Liver (tissue), 9 donors: Measurements from ENCODE around the gene FRMD4B. TPM values are rescaled to one million over a fixed set of nuclear protein-coding genes. Genes with fewer than 3 reads are reported as not detected.

Experiments
- DNase-seq: peaks from one replicate; pipeline ENCODE4 v3.0.0-alpha.2; 2017; ENCODE audit warnings: low spot score
- H3K27ac ChIP-seq, 2 donors: one replicate each; pipeline ENCODE4 v1.7.0; 2013; ENCODE audit warnings: inconsistent platforms in 2 of 2, low read length in 2 of 2, control low read depth in 1 of 2, low read depth in 1 of 2, mild to moderate bottlenecking in 1 of 2
- H3K27me3 ChIP-seq, 4 donors: one replicate each; pipeline versions ENCODE4 v1.6.1 to v1.7.0; 2013; ENCODE audit warnings: low read length in 3 of 4, inconsistent platforms in 1 of 4, mild to moderate bottlenecking in 1 of 4, moderate library complexity in 1 of 4; ENCODE audit not compliant: control insufficient read depth in 4 of 4, insufficient read depth in 4 of 4
- H3K36me3 ChIP-seq, 4 donors: one replicate each; pipeline versions ENCODE4 v1.6.1 to v1.7.0; 2013; ENCODE audit warnings: low read length in 3 of 4, mild to moderate bottlenecking in 3 of 4, low read depth in 1 of 4, moderate library complexity in 1 of 4; ENCODE audit not compliant: control insufficient read depth in 4 of 4, insufficient read depth in 3 of 4
- H3K4me1 ChIP-seq, 4 donors: one replicate each; pipeline versions ENCODE4 v1.6.1 to v1.7.0; 2013; ENCODE audit warnings: low read length in 3 of 4, mild to moderate bottlenecking in 3 of 4, moderate library complexity in 1 of 4; ENCODE audit not compliant: control insufficient read depth in 4 of 4, insufficient read depth in 4 of 4
- H3K4me3 ChIP-seq, 3 donors: one replicate each; pipeline versions ENCODE4 v1.6.1 to v1.7.0; 2013; ENCODE audit warnings: low read length in 3 of 3, control low read depth in 1 of 3, low read depth in 1 of 3, mild to moderate bottlenecking in 1 of 3
- H3K9ac ChIP-seq, 2 donors: one replicate each; pipeline ENCODE4 v1.7.0; 2013; ENCODE audit warnings: low read length in 2 of 2, mild to moderate bottlenecking in 2 of 2, moderate library complexity in 2 of 2, control low read depth in 1 of 2, low read depth in 1 of 2
- H3K9me3 ChIP-seq, 4 donors: one replicate each; pipeline versions ENCODE4 v1.6.1 to v1.7.0; 2013; ENCODE audit warnings: low read length in 3 of 4; ENCODE audit not compliant: control insufficient read depth in 4 of 4
- ATF3 ChIP-seq: IDR thresholded peaks from 2 replicates; pipeline ENCODE4 v1.6.1; 2016; ENCODE audit warnings: antibody characterized with exemption
- CTCF ChIP-seq: fragments of 150-350 bp; IDR thresholded peaks from 2 replicates; pipeline ENCODE4 v1.5.1; 2017; ENCODE audit warnings: improper control_type of control experiment, low read depth, low read length; ENCODE audit not compliant: missing input control
- EGR1 ChIP-seq, 2 donors: IDR thresholded peaks; 2 replicates each; pipeline ENCODE4 v1.6.1; 2016 to 2018; ENCODE audit warnings: antibody characterized with exemption in 2 of 2, low read depth in 2 of 2
- FOXA1 ChIP-seq: IDR thresholded peaks from 2 replicates; pipeline ENCODE4 v1.6.1; 2016; ENCODE audit warnings: antibody characterized with exemption
- FOXA2 ChIP-seq: IDR thresholded peaks from 2 replicates; pipeline ENCODE4 v1.6.1; 2016; ENCODE audit warnings: antibody characterized with exemption
- GABPA ChIP-seq, 2 donors: IDR thresholded peaks in 1 of 2; conservative IDR thresholded peaks in 1 of 2; 2 replicates each; pipeline ENCODE4 v1.6.1; 2016; ENCODE audit warnings: antibody characterized with exemption in 2 of 2, mild to moderate bottlenecking in 1 of 2, moderate library complexity in 1 of 2
- HNF4A ChIP-seq, 2 donors: conservative IDR thresholded peaks; 2 replicates each; pipeline ENCODE4 v1.6.1; 2016; ENCODE audit warnings: antibody characterized with exemption in 2 of 2, mild to moderate bottlenecking in 2 of 2
- HNF4G ChIP-seq: IDR thresholded peaks from 2 replicates; pipeline ENCODE4 v1.6.1; 2016; ENCODE audit warnings: antibody characterized with exemption
- JUND ChIP-seq, 2 donors: IDR thresholded peaks; 2 replicates each; pipeline ENCODE4 v1.6.1; 2016; ENCODE audit warnings: antibody characterized with exemption in 2 of 2
- NR2F2 ChIP-seq: IDR thresholded peaks from 2 replicates; pipeline ENCODE4 v1.6.1; 2016; ENCODE audit warnings: antibody characterized with exemption
- RAD21 ChIP-seq, 2 donors: IDR thresholded peaks; 2 replicates each; pipeline ENCODE4 v1.6.1; 2016; ENCODE audit warnings: antibody characterized with exemption in 2 of 2, mild to moderate bottlenecking in 2 of 2
- REST ChIP-seq: IDR thresholded peaks from 2 replicates; pipeline ENCODE4 v1.6.1; 2016; ENCODE audit warnings: antibody characterized with exemption, mild to moderate bottlenecking
- RXRA ChIP-seq, 2 donors: IDR thresholded peaks; 2 replicates each; pipeline ENCODE4 v1.6.1; 2017 to 2018; ENCODE audit warnings: antibody characterized with exemption in 2 of 2, mild to moderate bottlenecking in 1 of 2
- SP1 ChIP-seq: IDR thresholded peaks from 2 replicates; pipeline ENCODE4 v1.6.1; 2018; ENCODE audit warnings: antibody characterized with exemption, mild to moderate bottlenecking
- TAF1 ChIP-seq: conservative IDR thresholded peaks from 2 replicates; pipeline ENCODE4 v1.6.1; 2016; ENCODE audit warnings: antibody characterized with exemption, mild to moderate bottlenecking
- YY1 ChIP-seq: IDR thresholded peaks from 2 replicates; pipeline ENCODE4 v1.6.1; 2016; ENCODE audit warnings: antibody characterized with exemption, mild to moderate bottlenecking
- ZBTB33 ChIP-seq: IDR thresholded peaks from 2 replicates; pipeline ENCODE4 v1.6.1; 2016; ENCODE audit warnings: antibody characterized with exemption
- WGBS: extraction: QIAGEN DNeasy Blood & Tissue Kit; methylation state at CpG from one replicate; pipeline ENCODE4 v1.1.7; 2013; 5-methylcytosine and 5-hydroxymethylcytosine counted together
- polyA plus RNA-seq, 2 donors: library from polyadenylated mRNA; stranded (reverse) in 1 of 2; unstranded in 1 of 2; fragments of 200-250 nt in 1 of 2; fragments of >200 nt in 1 of 2; fragmentation: Nextera tagmentation in 1 of 2; extraction: Ambion mirVana in 1 of 2; gene quantifications; one replicate each; pipeline versions ENCODE4 v1.2.1 to v1.2.3, GENCODE V29; 2013 to 2015
- total RNA-seq, 2 donors: library from RNA; depleted of rRNA; stranded (reverse); fragments of >200 nt; gene quantifications; one replicate each; pipeline ENCODE4 v1.2.3, GENCODE V29; 2014
- TF ChIP-seq, protein P1 (sequence below): IDR thresholded peaks from 2 replicates; pipeline ENCODE4 v1.6.1; 2016; ENCODE audit warnings: antibody characterized with exemption
- donor health status: healthy.
- donor health status: healthy.
- donor health status: healthy.
- donor health status: healthy.
- donor health status: healthy.

The FRMD4B gene
- total and polyA plus RNA-seq, 4 donors = 7.3 to 22.6 (median 15.0) TPM

GRCh38 chr3:69172058-69172457, 213.8 kb downstream of the FRMD4B start:
- H3K9ac ChIP-seq = no peak overlapping the region
- TF ChIP-seq EGR1 (IDR thresholded peaks at IDR 0.05; ENCODE audit: low read depth in 2 of 2) (no peak), GABPA (IDR thresholded peaks at IDR 0.05 in 1 of 2, conservative IDR thresholded peaks at IDR 0.05 in 1 of 2) (no peak), HNF4G (no peak), REST (no peak), FOXA2 (no peak), JUND (IDR thresholded peaks at IDR 0.05) (no peak), ZBTB33 (no peak), RAD21 (IDR thresholded peaks at IDR 0.05) (no peak), ATF3 (no peak), CTCF (no peak), RXRA (IDR thresholded peaks at IDR 0.05) (no peak), HNF4A (conservative IDR thresholded peaks at IDR 0.05) (no peak), SP1 (no peak), YY1 (no peak), TAF1 (no peak), FOXA1 (no peak), NR2F2 (no peak)
- TF ChIP-seq, protein P1, sequence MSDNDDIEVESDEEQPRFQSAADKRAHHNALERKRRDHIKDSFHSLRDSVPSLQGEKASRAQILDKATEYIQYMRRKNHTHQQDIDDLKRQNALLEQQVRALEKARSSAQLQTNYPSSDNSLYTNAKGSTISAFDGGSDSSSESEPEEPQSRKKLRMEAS = no peak
- peaks cover 2 to 41% (median 31%) of the 10 kb centered on the region in 4 donors for H3K36me3 ChIP-seq
- WGBS = 91% methylated on average over 1 of the region's 1 CpG
- peaks cover 4 to 12% (median 7%) of the 10 kb centered on the region in 4 donors for H3K4me1 ChIP-seq
- no peak for DNase-seq
- H3K27ac ChIP-seq = no peak overlapping the region
- H3K9me3 ChIP-seq = no peaks in the 10 kb centered on the region
- H3K27me3 ChIP-seq = no peaks in the 10 kb centered on the region
- no peak overlapping the region for H3K4me3 ChIP-seq
